ENCODE results near the gene MYOM3.

Gene MYOM3

DNA sequence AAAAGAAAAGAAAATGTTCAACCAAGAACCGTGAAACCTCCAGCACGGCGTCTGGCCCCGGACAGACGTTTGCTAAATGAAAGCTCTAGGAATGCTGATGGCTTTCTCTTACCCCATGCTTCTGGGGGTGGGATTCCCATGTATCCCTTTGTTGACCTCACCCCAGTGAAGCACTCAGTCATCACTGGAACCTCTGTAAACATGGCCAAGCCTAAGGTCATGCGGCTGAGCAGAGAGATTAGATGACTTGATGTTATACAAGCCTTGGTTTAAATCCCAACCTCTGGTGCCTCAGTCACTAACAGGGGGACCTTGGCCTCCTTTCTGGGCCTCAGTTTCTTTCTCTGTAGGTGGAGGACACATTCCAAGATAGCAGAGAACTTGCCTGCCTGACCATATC, 2.8 kb upstream of the MYOM3 start:
- no peak for DNase-seq
- ATAC-seq, result no peak

DNA sequence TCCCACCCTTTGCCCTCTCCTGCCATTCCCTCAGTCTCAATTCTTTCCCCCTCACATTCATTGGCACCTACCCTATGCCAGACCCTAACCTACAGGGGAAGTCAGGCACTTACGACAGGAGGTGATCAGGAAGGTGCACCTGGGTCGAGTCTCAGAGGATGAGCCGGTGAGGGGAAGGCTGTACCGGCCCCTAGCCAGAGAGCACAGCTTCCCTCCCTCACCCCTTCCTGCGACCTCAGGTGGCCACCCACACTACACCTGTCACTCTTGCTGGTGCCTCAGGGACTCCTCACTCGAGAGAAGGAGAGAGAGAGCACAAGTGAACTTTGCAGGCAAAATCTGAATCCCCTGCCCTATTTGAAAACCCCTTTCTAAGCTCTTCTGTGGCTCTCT, 1.7 kb upstream of the MYOM3 start:
- no peak for ATAC-seq
- no peak for DNase-seq

DNA sequence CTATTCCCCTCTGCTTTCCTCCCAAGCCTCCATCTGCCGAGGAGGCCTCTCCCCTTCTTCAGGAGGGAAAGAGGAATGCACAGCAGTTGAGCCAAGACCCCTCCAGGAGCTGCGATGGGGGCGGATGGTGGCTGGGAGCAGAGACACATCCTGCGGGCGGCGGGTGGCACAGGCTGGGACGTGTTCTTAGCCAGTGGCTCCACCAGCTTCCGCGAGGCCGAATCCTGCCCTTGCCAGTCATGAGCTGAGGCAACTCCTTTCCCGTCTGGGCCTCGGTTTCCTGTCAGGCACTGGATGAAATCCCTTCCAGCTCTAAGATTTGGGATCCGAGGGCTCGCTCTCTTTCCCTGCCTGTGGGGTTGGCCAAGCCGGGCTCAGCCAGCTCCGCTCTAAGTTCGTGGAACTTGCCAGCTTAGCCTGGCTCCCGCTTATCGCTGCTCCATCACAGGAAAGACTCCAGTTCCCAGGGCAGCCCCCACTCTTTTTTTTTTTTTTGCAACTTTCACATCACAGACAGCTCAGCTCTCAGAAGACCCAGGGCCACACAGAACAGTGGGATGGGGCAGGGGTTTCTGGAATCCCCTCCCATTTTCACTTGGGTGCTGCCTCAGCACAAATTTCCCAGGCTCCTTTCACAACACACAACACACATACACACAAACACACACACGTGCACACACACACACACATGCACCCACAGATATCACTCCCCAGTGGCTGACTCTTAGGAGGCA, 506 bp downstream of the MYOM3 start:
- ATAC-seq (no peak), DNase-seq (no peak)

DNA sequence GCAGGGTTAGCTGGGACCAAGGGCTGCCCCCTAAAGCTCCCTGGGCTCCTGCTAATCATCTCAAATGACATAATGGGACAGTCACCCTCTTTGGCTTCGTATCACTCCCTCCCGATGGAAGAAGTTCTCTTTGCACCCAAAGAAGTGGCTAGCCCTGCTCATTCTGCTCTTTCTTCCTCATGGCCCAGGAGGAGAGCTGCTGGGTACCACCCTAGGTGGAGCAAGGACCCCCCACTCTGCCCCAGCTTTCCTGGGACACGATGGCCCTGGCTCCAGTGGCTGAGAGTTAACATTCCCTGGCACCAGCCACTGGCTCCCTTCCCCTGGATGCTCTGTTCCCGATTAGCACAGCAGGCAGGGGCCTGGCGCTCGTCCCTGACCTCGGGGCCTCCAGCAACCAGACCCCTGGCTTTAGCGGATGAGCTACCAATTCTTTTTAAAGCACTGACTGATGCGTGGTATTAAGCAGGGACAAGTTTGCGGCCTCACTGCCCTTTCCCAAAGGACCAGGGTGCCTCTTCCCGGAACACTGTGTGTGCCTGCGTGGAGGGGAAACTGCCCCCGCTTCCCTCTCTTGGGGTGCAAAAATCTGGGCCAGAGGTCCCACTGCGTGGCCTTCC, 1.2 kb downstream of the MYOM3 start:
- DNase-seq, result no peak
- ATAC-seq, result no peak

DNA sequence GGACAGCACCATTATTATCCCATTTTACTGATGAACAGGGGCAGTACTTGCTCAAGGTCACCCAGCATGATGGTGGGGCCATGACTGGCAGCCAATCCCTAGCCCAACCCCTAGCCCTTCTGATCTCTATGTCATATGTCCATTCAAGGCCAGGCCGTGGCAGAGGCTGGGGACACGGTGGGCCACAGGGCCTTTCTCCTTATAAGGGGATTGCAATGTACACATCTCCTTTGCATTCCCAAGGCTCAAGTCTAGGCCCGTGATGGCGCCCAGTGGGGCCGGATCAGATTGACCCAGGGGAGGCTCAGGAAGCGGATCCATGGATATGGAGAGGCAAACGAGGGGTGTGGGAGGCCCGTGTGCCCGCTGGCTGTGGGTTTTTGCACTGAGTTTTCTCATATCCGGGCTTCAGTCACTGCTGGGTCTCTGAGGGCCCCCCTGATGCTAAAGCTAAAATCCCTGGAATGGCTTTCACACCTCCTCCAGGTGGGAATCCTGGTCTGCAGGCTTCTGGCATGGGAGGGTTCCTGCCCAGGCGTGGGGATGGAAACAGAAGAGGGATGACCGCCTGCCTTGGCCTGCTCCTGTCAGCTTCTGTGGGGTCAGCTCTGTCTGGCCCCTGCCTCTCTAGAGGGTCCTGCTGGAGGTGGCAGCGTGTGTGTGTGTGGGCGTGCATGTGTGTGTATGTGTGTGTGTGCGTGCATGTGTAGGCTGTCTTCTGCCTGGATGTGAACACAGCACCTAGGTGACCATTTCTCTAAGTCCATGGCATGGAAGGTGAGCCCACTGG, 2.1 kb downstream of the MYOM3 start:
- DNase-seq (no peak), ATAC-seq (no peak)

DNA sequence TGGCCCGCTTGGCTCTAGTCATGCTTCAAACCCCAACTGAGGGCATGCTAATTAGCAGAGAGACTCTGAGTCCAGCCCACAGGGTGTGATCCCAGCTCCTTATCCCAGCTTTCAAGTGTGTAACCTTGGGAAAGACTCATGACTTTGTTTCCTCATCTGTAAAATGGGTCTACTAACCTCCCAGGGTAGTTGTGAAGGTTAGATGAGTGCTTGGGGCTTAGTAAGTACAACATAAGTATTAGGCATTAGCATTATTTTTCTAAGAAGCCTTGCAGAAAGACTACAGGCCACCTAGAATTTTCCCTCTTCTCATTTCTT, 2.8 kb downstream of the MYOM3 start:
- no peak for ATAC-seq
- DNase-seq, result no peak

DNA sequence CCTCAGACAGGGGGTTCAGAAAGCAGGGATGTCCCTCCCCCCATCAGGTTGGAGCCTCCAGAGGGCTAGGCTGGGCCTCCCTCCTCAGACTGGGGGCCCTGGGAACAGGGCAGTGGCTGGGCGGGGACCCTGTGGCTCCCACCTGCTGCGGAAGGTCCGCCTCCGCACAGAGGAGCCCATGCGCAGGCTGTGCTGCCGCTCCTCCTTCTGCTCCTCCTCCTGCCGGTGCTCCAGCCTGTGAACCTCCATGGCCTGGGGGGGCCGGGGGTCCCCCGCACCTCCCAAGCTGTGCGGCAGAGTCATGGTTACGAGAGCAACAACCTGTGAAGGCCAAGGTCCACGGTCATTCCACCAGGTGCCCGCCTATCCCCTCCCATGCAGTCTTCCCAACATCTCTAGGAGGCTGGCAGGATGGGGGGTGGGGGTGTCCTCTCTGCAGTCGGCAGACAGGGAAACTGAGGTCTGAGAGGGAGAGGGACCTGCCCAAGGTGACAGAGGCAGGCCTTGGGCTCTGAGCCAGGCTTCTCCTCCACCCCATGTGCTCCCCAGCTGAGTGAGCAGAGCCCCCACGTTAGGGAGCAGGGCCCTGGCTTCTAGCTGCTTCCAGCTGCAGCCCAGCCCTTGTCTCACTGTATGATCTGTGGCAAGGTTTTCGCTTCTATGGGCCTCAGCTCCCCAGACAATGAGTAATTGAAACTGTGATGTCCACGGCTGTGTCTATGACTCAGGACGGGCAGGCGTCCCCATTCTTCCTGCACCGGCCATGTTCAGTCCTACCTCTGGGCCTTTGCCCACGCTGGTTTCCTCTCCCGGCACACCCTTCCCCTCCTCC, 3.4 kb downstream of the MYOM3 start:
- DNase-seq (no peak), ATAC-seq (peak; percentile 15)

DNA sequence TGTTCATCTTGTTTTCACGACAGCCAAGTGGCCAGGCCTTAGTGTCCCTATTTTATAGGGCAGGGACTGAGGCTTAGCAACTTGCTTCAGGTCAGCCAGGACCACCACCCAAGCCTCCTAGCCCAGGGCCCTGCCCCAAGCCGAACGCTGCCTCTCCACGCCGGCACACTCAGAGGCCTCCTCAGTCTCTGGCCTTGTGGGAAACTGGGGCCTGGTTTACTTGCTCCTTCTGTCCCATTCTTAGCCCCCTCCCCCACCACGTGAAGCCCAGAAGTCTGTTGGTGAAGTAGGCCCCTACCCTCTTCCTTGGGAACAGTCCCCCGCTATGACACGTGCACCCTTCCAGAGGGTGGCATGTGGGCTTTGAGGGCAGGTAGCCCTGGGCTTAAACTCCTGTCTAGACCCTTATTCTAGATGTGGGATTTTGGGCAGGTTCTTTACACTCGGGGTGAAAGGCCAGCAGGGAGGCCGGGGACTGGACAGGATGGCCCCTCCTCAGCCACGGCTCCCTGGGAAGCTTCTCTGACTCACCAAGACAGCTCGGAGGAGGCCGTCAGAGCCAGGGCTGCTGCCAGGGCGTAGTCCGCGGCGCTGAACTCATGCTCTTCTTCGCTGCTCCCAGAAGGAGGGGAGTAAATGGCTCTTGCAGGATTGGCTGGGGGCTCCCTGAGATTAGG, 4.3 kb downstream of the MYOM3 start:
- DNase-seq, result no peak
- ATAC-seq, result no peak

DNA sequence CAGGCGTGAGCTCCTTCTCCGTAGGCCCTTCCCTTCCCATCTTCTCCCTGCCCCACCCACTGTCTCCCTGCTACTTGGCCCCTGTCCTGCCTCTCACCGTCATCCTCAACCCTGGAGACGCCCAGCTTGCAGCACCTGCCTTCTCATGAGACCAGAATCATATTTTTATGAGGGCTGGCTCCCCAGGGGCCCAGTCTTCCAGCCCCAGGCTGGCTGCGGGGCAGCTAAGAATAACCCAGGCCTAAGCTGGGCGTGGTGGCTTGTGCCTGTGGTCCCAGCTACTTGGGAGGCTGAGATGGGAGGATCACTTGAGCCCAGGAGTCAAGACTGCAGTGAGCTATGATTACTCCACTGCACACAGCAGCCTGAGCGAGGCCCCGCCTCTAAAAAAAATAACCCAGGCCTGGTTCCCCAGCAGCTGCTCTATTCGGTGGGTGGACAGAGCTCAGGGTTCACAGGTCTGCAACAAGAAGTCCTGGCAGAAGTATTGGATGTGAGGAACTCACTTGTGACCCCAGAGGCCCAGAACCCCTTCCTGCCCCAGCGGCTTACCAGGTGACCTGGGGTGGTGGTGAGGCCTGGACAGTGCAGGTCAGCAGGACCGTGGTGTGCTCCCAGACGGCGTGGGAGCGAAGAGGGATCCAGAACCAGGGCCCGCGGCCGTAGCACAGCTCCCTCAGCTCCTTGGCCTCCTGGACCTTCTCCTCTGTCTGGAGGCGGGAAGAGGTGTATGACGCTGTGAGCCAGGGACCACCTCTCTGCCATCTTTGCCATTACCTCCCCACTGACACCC, 6.4 kb downstream of the MYOM3 start:
- no peak for DNase-seq
- no peak for ATAC-seq

DNA sequence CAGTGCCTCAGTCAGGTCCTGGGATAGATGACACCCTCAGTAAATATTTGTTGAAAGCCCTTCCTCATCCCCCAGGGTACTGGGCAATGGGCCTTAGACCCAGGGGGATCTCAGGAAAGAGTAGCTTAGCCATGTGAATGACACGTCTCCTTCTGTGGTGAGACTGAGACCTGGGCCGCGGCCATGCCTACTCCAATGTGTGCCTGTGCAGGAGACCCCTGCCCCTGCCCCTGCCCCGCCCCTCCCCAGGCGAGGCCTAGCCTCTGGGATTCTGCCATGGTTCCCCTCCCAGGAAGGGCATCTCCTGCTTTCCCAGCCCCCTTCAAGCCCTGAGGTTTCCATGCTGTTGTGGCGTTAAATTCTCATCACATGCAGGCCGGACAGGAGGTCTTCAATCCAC, 7.1 kb downstream of the MYOM3 start:
- DNase-seq (no peak), ATAC-seq (no peak)

DNA sequence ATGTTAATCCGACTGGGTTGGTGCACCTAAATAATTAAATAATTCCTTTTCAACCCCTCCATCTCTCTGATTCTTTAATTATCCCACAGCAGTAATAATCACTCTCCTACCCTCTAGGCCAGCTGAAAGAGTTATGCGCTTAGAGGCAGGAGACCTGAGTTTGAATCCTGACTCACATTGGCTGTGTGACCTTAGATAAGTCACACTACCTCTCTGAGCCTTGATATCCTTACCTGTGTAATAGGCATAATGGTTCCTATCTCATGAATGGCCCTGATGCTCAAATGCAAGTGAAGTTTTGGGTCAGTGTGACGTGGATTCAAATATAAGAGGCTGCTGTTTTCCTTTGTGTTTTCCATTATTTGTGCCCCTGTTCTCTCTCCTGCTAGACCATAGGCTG, 8.1 kb downstream of the MYOM3 start:
- no peak for DNase-seq
- ATAC-seq, result no peak

DNA sequence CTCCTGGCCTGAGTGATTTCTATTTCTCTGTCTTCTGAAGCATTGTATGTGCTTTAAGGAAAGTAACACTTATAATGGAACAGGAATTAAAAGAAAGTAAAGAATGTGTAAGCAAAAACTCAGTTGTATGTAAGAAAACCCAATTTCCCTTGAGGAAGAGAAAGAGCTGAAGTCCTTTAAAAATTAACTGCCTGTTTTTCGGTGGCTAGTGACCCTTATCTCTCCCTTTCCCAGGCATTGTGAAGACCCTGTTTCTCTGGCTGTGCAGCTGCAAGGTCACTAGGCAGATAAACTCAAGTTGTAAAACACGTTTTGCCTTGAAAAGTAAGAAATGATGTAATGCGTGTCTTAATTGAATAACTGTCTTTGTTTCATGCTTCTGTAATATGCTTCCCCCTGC, 8.5 kb downstream of the MYOM3 start:
- no peak for ATAC-seq
- no peak for DNase-seq

DNA sequence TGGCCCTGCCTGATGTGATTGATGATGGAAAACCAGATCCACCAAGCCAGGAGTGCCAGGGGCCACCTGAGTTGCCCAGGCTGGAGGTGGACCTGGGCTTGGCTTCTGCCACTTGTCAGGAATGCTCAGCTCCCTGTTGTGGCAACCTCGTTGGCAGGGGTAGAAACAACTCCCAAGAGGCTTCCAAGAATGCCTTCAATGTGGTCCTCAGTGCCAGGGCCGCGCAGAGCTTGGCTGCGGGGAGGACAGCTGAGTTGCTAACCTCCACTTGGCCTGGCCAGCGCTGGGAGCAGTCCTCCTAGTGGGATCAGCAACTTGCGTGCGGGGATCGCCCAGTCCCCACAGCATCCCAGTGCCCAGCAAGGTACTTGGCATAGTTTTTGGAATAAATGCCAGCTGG, 9.0 kb downstream of the MYOM3 start:
- ATAC-seq (no peak), DNase-seq (no peak)

DNA sequence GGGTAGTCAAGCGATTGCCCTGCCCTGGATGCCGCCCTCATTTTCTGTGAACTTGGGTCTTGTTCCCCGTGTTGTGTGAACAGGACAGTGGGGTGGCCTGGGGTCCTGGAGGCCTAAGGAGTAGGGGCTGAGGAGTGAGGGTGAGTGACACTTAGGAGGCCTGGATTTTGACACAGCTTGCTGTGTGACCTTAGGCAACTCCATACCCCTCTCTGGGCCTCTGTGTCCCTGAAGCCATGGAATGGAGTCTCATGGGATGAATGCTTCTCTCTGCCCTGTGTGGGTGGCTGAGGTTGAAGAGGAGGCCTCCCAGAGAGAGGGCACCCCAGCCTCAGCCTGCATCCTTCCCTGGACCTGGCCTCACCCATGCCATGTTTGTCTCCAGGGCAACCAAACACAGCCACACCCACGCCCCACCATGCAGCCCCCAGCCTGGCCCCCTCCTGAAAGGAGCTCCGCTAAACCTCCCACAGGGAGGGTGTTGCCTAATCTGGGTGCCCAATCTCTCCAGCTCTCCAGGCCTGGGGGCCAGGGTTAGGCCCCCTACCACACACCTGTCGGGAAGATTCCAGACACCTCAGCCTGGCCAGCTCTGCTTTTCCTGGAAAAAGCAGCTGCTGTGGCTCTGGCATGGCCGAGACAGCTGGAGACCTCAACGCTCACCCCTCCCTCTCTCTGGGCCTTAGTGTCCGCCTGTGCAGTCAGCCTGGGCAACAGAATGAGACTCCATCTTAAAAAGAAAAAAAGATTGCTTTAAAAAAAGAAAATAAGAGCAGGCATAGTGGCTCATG, 9.9 kb downstream of the MYOM3 start:
- ATAC-seq (no peak), DNase-seq (no peak)

DNA sequence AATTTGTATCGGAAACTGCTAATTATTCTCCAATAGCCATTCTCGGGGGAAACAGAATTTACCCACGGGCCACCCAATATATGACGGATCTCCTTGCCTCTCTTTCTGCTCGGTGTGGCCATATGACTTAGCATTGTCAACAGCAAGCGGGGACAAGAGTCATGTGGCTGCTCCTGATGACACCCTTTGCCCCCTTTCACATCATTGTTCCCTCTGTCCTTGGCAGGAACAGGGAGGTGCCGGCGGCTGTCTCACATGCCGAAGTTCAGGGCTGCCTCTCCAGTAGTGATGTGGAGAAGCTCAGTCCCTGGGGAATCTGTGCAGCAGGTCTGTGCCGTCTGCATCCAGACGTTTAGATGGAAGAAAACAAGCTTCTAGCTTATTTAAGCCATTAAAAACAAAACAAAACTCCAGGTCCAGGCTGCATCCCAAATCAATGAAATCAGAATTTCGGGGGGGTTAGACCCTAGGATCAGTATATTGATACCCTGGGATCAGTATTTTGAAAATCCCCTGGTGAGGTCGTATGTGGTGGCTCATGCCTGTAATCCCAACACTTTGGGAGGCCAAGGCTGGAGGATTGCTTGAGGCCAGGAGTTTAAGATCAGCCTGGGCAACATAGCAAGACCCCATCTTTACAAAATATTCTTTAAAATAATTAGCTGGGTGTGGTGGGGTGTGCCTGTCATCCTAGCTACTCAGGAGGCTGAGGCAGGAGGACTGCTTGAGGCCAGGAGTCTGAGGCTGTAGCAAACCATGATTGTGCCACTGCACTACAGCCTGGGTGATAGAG, 10.8 kb downstream of the MYOM3 start:
- no peak for DNase-seq
- no peak for ATAC-seq

DNA sequence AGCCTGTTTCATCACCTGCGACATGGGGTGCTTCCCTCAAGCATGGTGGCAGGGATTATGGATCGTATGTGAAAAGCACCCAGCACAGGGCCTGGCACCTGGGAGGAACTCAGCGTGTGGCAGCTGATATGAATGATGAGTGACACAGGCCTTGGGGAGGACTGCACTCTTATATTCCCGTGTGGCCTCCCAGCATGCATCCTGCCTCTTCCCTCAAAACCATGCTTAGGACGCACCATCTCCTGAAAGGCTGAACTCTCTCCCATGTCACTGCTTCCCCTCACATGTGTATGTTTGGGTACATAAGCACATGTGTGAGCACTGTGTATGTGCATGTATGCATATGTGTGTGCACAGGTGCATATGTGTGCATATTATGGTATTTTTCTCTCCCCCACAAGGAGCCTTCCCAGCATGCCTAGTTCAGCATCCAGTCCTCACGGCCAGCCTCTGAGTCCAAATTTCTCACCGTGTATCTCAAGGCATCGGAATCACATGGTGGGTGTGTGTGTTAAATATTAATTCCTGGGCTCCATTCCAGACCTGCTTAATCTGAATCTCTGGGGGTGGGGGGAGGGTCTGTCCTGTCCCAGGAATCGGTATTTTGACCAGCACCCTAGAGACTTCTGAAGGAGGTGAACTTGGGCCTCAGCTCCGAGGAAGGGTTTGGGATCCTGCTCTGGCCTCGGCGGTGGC, 12.8 kb downstream of the MYOM3 start:
- ATAC-seq (no peak), DNase-seq (no peak)

DNA sequence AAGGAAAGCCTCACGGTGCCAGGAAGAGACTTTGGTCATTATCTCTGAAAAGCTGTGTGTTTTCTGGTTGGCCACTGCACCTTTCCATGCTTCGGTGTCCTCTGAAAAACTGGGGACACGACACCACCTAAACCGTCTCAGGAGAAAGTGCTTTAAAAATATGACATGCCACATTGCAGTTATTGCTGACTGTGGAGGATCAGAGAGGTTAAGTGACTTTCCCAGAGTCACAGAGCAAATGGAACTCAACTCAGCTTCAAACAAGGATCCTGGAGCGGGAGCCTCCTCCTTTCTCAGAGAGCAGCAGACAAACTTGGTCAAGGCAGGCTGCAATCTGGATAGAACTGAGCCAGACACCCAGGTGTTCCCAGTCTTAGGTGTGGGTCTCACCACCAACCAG, 13.8 kb downstream of the MYOM3 start:
- ATAC-seq (no peak), DNase-seq (no peak)

DNA sequence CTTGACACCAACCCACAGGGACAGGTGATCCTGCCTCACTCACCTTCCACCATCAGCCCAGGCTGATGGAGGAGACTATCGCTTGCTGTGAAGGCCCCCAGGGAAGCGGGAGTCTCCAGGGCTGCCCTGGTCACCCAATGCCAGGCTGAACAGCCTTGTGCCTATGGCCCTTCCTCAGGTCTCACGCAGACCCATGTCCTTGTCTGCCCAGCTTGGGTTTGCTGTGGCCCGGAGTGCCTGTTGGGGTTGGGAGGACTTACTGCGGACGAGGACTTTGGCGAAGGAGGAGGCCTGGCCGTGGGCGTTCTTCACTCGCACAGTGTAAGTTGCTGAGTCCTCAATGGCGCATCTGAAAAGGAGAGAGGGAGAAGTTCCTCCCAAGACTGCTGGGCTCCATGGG, 14.3 kb downstream of the MYOM3 start:
- ATAC-seq (no peak), DNase-seq (no peak)

DNA sequence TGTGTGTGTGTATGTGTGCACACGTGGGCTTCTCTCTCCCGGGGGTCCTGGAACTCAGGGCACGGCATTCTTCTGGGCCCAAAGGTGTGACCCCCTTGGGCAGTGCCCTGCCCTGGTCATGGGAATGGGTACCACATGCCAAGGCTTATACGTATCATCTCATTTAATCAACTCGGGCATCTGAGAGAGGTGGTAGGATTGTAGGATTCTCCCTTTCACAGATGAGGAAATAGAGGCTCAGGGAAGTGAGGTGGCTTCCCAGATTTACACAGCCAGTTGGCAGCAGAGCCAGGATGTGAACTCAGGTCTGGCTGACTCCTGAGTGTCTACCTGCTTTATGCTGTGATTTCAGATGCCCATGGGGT, 15.2 kb downstream of the MYOM3 start:
- no peak for ATAC-seq

More for the DNA sequence above, 15.2 kb downstream of the MYOM3 start:
- DNase-seq, result no peak
